Measurements from ENCODE around the gene SPON1. TPM values are rescaled to one million over a fixed set of nuclear protein-coding genes. Genes with fewer than 3 reads are reported as not detected.

SPON1 gene
- polyA plus RNA-seq, 3 donors: 8.1 to 101 (median 28.3) TPM

DNA sequence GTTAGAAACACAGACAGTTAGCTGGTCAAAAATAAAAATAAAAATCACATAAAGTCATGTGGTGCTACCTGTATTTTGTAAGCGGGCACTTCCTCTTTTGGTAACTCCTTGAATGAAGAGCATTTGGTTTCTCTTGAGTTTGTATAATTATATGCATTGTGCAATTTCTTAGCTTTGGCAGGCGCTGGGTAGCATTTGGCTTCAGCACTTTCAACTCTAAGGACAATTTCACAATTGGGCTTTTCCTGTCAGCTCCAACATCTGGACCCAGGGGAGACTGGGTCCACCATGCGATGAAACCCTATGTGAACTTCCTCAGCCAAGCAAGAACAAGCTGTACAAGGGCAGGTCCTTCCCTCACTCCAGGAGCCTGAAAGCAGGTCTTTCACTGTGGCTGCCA, 227.4 kb downstream of the SPON1 start:
- no peak overlapping the region for H3K27ac ChIP-seq (ENCODE audit: low read depth, low read length)
- 26 to 72% (median 33%) methylated on average over 3 of the region's 3 CpGs for WGBS, 3 donors

GRCh38 chr11:14190992-14191778, 228.7 kb downstream of the SPON1 start:
- WGBS, 3 donors: 62 to 71% (median 62%) methylated on average over 6 of the region's 6 CpGs
- no peak overlapping the region for H3K27ac ChIP-seq (ENCODE audit: low read depth, low read length)

DNA sequence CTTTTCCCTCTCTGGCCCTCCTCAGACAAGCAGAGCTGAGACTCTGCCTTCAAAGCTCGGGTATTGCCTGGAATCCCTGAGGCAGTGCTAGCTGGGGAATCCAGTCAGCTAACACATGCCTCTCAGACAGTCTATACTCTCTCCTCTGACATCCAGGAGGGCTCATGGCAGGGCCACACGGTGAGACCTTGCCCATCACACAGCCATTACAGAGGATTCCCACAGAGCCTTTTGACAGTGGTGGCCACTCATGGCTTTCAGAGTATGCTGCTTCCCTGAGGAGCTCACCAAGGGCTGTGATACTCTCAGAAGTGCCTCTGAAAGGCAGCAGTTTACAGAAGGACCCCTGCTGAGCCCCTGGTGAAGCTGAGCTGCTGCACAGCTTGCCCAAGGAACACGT, 231.1 kb downstream of the SPON1 start:
- H3K27ac ChIP-seq (ENCODE audit: low read depth, low read length): no peak overlapping the region
- WGBS, 3 donors: 66 to 78% (median 72%) methylated on average over 3 of the region's 3 CpGs

DNA sequence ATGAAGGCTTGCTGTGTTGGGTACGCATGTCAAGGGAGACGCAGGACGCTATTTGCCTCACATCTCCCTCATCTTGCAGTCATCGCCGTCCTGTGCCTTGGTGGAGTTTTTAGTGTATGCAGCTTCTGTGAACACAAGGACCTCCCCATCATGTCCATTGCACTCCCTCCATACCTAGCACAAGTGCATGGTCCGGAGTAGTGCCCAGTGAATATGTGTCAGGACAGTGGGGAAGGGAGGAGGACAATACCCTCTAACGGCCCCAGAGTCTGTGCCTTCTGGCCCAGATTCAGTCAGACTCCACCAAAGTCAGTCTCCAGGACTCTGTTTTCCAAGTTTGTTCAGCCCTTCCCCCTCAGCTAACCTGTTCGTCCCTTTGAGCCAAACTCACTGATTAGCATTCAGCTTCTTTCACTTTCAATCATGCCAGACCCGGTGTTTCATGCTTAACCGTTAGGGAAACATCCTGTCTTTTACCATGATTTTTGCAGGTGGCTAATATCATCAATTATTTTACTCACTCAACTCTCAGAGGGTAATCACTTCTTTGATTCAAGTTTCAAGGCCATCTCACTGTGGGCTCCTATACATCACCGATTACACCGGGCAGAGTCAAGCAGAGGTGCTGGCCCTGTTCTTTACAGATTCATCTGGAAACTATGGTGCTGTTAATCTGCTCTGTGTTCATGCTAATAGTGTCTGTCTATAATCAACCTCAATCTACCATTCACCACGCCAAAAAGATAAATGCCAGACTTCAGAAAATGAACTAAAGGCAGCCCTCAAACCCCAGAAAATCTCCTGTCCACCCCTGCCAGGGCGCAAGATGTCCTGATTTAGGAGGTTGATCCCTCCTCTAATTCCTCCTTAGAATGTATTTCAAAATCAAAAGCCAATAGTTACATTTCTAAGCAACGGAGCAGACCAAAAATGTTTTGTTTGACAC, 240.0 kb downstream of the SPON1 start:
- H3K27ac ChIP-seq (ENCODE audit: low read depth, low read length): no peak overlapping the region
- 60 to 80% (median 77%) methylated on average over 15 of the region's 15 CpGs for WGBS, 3 donors

DNA sequence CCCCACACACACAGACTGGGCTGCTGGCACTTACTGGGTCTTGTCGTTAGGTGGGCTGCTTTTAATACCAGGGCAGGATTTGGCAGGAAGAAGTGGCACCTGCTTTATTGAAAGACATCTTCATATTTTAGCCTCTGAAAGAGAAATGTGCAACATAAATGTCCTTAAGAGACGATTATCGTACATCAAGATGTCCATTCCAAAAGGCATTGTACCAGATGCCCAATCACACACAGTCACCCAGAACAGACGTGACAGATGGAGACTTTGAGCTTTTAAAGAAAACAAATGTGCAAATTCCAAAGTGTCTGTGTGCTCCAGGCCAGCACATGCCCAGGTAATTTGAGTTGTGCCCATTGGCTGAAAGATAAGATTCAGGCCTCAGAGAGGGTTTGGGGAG, 240.8 kb downstream of the SPON1 start:
- 84 to 92% (median 89%) methylated on average over 4 of the region's 4 CpGs for WGBS, 3 donors
- H3K27ac ChIP-seq (ENCODE audit: low read depth, low read length): no peak overlapping the region

- H3K27ac ChIP-seq (ENCODE audit: low read depth, low read length): no peak overlapping the region
Measured at GRCh38 chr11:14212986-14213385, 250.5 kb downstream of the SPON1 start.

GRCh38 chr11:14218728-14219127, 256.2 kb downstream of the SPON1 start:
- 65 to 88% (median 84%) methylated on average over 3 of the region's 3 CpGs for WGBS, 3 donors

GRCh38 chr11:14223636-14224288, 261.2 kb downstream of the SPON1 start:
- no peak overlapping the region for H3K27ac ChIP-seq (ENCODE audit: low read depth, low read length)
- WGBS, 3 donors: 67 to 74% (median 70%) methylated on average over 5 of the region's 5 CpGs

More at GRCh38 chr11:14218728-14219127, 256.2 kb downstream of the SPON1 start:
- no peak overlapping the region for H3K27ac ChIP-seq (ENCODE audit: low read depth, low read length)

- 59 to 76% (median 75%) methylated on average over 2 of the region's 2 CpGs for WGBS, 3 donors
- H3K27ac ChIP-seq (ENCODE audit: low read depth, low read length): no peak overlapping the region
Measured at GRCh38 chr11:14224395-14224794, 261.9 kb downstream of the SPON1 start.

- 91 to 92% (median 91%) methylated on average over 4 of the region's 4 CpGs for WGBS, 3 donors
- H3K27ac ChIP-seq (ENCODE audit: low read depth, low read length): no peak overlapping the region
Measured at GRCh38 chr11:14225666-14226065, 263.1 kb downstream of the SPON1 start.

DNA sequence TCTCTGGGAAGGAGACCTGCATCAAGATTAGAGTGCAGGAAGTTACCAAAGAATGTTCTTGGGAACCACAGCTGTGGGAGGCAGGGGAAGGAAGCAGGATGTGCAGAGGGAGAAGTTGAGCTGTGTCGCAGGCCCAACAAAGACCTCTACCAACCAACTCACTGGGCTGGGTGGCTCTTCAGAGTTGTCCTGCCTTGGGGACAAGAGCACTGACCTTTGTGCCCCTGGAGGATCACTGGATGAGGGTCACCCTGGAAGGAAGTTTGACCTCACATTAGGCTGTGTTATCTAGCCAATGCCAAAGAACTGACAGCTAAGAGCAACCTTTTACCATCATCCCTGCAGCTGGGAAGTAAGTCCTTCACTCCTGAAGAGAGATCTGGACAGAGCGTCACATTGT, 265.8 kb downstream of the SPON1 start:
- WGBS, 3 donors: 68 to 92% (median 73%) methylated on average over 2 of the region's 2 CpGs

GRCh38 chr11:14229472-14229871, 266.9 kb downstream of the SPON1 start:
- WGBS, 3 donors: 58 to 84% (median 72%) methylated on average over 11 of the region's 11 CpGs
- H3K27ac ChIP-seq (ENCODE audit: low read depth, low read length): no peak overlapping the region

More for the DNA sequence above, 265.8 kb downstream of the SPON1 start:
- no peak overlapping the region for H3K27ac ChIP-seq (ENCODE audit: low read depth, low read length)

GRCh38 chr11:14230407-14230806, 267.9 kb downstream of the SPON1 start:
- 71 to 74% (median 72%) methylated on average over 6 of the region's 6 CpGs for WGBS, 3 donors

DNA sequence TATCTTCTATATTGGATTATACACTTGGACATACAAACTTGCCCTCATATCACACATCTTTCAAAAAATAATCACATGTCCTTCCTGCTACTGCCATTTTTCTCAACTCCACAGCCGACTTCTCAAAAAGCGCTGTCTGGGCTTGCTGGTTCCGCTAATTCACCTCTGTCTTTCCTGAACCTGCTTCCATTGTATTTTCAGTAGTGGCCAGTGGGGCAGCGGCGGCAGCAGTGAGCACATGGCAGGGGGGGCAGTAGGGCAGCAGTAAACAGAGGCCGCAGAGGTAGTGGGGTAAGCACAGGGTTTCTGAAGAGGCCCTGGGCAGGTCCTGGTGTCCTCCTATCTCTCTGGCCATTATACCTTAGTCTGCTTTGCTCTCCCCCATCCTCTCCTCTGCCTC, 270.1 kb downstream of the SPON1 start:
- 49 to 81% (median 73%) methylated on average over 6 of the region's 6 CpGs for WGBS, 3 donors
- no peak overlapping the region for H3K27ac ChIP-seq (ENCODE audit: low read depth, low read length)

More at GRCh38 chr11:14230407-14230806, 267.9 kb downstream of the SPON1 start:
- no peak overlapping the region for H3K27ac ChIP-seq (ENCODE audit: low read depth, low read length)

- WGBS, 3 donors: 54 to 78% (median 59%) methylated on average over 6 of the region's 6 CpGs
- no peak overlapping the region for H3K27ac ChIP-seq (ENCODE audit: low read depth, low read length)
Measured at GRCh38 chr11:14234446-14234845, 271.9 kb downstream of the SPON1 start.

DNA sequence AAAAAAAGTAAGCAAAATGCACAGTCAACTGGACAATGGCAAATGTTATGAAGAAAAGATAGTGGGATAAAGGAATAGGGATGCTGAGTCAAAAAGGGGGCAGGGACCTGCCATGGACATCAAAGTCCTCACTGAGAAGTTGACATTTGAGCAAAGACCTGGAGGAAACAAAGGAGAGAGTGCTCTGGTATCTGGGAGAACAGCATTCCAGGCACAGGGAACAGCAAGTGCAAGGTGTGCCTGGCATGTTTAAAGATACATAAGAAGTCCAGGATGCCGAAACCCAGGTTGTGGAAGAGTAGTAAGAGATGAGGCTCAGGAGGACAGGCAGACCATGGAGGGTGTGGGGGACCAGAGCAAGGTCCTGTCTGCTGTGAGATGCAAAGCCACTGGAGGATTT, 273.2 kb downstream of the SPON1 start:
- no peak overlapping the region for H3K27ac ChIP-seq (ENCODE audit: low read depth, low read length)
- WGBS, 3 donors: 83 to 98% (median 95%) methylated on average over 1 of the region's 1 CpG

DNA sequence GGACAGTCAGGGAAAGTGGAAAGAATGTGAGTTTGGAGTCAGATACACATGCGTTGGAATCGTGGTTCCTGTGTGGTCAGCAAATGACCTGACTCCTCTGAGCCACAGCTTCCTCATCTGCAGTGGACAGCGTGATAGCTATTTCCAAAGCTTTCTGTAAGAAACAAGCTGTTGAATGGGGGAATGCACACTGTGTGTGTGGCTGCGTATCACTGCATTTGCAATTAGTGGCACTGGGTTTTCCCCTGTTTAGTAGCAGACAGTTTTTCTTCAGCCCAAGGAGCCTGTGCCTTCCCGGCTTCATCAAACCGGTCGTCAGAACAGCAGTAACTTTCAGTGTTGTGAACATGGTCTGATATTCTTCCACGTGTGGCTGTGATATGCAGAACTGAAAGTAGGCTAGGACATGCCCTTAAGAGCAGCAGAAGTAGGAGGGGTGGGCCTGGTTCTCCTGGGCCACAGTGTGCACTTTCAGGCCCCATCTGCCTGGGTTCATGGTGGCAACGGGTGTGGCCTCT, 275.0 kb downstream of the SPON1 start:
- no peak overlapping the region for H3K27ac ChIP-seq (ENCODE audit: low read depth, low read length)
- 50 to 77% (median 59%) methylated on average over 9 of the region's 9 CpGs for WGBS, 3 donors

DNA sequence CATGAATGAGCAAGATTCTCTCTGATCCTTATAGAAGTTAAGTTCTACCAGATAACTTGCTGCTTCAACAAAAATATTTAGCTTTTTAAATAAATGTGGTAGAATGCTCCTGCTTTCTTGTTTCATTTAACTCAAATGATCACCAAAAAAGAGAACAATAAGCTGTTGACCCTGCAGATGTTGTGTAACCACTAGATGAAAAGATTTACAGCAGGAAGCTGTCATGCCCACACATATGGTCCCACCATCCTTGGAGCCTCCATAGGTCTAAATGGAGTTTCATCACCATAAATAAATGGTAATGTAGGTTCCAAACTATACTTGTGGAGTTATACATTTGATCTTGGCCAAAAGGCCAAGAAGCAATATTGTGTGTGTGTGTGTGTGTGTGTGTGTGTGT, 277.7 kb downstream of the SPON1 start:
- H3K27ac ChIP-seq (ENCODE audit: low read depth, low read length): no peak overlapping the region

- 89 to 97% (median 92%) methylated on average over 4 of the region's 4 CpGs for WGBS, 3 donors
- no peak overlapping the region for H3K27ac ChIP-seq (ENCODE audit: low read depth, low read length)
Measured at GRCh38 chr11:14240951-14241350, 278.4 kb downstream of the SPON1 start.
